Immature natural killer cell (primary cell): ENCODE data around the gene DPT. TPM values are rescaled to one million over a fixed set of nuclear protein-coding genes. Genes with fewer than 3 reads are reported as not detected.

Experiments
- DNase-seq, 3 donors: peaks; one replicate each; pipeline ENCODE4 v3.0.0; 2022; ENCODE audit warnings: mixed read lengths in 1 of 3
- H3K27ac Mint-ChIP-seq, 6 donors: one replicate each; pipeline ENCODE4 v1.8.0; 2020; ENCODE audit warnings: mixed read lengths in 6 of 6, mild to moderate bottlenecking in 5 of 6, inconsistent platforms in 4 of 6, moderate library complexity in 3 of 6
- H3K27me3 Mint-ChIP-seq, 3 donors: one replicate each; pipeline ENCODE4 v1.8.0; 2020 to 2021; ENCODE audit warnings: low read depth in 3 of 3, mild to moderate bottlenecking in 3 of 3, mixed read lengths in 3 of 3, moderate library complexity in 3 of 3, inconsistent platforms in 1 of 3
- H3K36me3 Mint-ChIP-seq, 3 donors: one replicate each; pipeline ENCODE4 v1.8.0; 2020; ENCODE audit warnings: mixed read lengths in 3 of 3, inconsistent platforms in 2 of 3, mild to moderate bottlenecking in 2 of 3
- H3K4me1 Mint-ChIP-seq, 2 donors: one replicate each; pipeline ENCODE4 v1.8.0; 2020; ENCODE audit warnings: inconsistent platforms in 2 of 2, mild to moderate bottlenecking in 2 of 2, mixed read lengths in 2 of 2, moderate library complexity in 1 of 2
- H3K4me3 Mint-ChIP-seq, 5 donors: one replicate each; pipeline ENCODE4 v1.8.0; 2020; ENCODE audit warnings: mild to moderate bottlenecking in 5 of 5, mixed read lengths in 5 of 5, inconsistent platforms in 3 of 5, moderate library complexity in 3 of 5
- H3K9me3 Mint-ChIP-seq, 6 donors: one replicate each; pipeline ENCODE4 v1.8.0; 2020; ENCODE audit warnings: mild to moderate bottlenecking in 6 of 6, mixed read lengths in 6 of 6, inconsistent platforms in 4 of 6, moderate library complexity in 3 of 6
- polyA plus RNA-seq, 3 donors: library from polyadenylated mRNA; unstranded; fragments of 300-500 nt; fragmentation: Illumina TruSeq; gene quantifications; one replicate each; pipeline ENCODE4 v1.2.3, GENCODE V29; 2021

The DPT gene
- polyA plus RNA-seq, 3 donors from 2014 or later: not detected

DNA sequence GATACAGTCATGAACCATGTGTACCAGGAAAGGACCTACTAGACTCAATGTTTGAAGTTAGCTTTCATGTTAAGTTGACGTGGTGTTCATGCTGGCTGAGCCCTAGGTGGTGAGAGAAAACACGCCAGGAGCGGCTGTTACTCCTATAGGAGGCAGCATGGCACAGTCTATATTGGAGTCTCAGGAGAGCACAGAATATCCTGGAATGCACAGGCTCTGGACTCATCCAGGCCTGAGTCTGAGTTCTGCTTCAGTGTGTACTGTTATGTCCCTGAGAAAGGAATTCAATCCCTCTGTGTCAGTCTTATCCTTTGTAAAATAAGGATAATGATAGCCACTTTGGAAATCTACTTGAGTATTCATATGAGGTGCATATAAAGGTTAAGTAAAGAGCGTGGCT is 41.2 kb downstream of the DPT start:
- Mint-ChIP-seq H3K4me1 (no peaks in the 10 kb centered on the region), H3K9me3 (peaks cover 0 to 3% (median under 1%) of the 10 kb centered on the region in 6 donors), H3K36me3 (peaks cover 0 to 4% (median 0%) of the 10 kb centered on the region in 3 donors), H3K4me3 (no peak overlapping the region), H3K27me3 (peaks cover 0 to 7% (median 4%) of the 10 kb centered on the region in 3 donors), H3K27ac (no peak overlapping the region)
- no peak for DNase-seq

DNA sequence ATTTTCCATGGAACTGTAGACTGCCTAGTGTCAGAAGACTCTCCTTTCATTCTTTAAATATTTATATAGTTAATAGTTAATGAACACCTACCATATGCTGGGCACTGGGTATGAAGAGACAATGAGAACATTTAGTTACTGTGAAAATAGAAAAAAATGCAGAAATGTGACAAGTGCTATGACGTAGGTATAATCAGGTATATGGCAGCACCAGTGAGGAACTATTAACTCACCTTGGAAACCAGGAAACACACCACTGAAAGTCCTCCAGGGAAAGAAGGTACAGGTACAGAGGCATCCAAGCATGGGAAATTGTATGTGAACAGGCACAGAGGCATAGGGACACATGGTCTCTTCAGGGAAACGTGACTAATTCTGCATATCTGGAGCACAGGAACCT is 42.3 kb downstream of the DPT start:
- DNase-seq: no peak
- Mint-ChIP-seq H3K36me3 (peaks cover 4 to 10% (median 6%) of the 10 kb centered on the region in 3 donors), H3K9me3 (peaks cover 2 to 12% (median 10%) of the 10 kb centered on the region in 6 donors), H3K4me3 (no peak overlapping the region), H3K27ac (no peak overlapping the region), H3K4me1 (no peaks in the 10 kb centered on the region), H3K27me3 (peaks cover under 1 to 7% (median 5%) of the 10 kb centered on the region in 3 donors)

DNA sequence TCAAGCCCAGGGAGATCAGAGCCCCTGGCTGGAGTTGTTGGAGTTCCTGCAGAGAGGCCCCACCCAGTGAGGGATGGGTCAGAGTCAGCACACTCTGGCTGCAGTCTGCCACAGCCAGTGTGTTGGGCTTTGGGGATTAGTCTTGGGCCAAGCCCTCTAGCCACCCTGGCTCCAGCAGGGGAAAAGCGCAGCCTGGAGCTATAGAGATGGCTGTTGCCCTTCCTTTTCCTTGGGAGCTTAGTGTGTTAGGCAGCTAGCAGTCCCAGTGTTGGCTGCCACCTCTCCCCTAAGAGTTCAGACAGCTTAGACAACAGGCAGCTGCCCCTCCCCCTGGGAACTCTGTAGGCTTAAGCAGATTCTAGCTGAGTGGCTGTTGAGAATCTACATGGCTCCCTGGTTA is 45.1 kb downstream of the DPT start:
- peaks cover 3 to 20% (median 15%) of the 10 kb centered on the region in 6 donors for H3K9me3 Mint-ChIP-seq
- H3K27ac Mint-ChIP-seq: no peak overlapping the region
- peaks cover 7 to 20% (median 15%) of the 10 kb centered on the region in 3 donors for H3K36me3 Mint-ChIP-seq
- no peak overlapping the region for H3K4me3 Mint-ChIP-seq
- DNase-seq: no peak
- H3K4me1 Mint-ChIP-seq: no peaks in the 10 kb centered on the region
- H3K27me3 Mint-ChIP-seq: peaks cover 7 to 20% (median 7%) of the 10 kb centered on the region in 3 donors

DNA sequence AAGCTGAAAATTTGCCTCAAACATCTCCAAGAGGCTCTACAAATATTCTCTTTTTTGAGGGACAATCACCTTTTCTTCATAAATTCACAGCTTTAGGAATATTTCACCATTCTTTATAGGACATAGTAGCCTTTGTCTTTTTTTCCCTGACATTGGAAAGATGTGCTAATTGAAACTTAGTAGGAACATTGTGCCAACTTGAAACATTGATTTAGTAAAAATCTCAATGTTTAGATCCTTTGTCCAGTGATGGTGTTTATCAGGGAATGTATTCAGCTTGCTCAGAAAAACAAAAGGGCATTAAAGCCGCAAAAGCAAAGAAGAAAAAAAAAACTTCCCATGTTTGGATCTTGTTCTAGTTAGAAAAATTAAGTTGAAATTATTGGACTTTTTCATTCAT is 52.1 kb downstream of the DPT start:
- Mint-ChIP-seq H3K36me3 (peaks cover 6 to 22% (median 11%) of the 10 kb centered on the region in 3 donors), H3K27ac (no peak overlapping the region), H3K4me3 (no peak overlapping the region), H3K27me3 (peaks cover 4 to 13% (median 7%) of the 10 kb centered on the region in 3 donors), H3K4me1 (no peaks in the 10 kb centered on the region), H3K9me3 (peaks cover 6 to 10% (median 8%) of the 10 kb centered on the region in 6 donors)
- DNase-seq: no peak

DNA sequence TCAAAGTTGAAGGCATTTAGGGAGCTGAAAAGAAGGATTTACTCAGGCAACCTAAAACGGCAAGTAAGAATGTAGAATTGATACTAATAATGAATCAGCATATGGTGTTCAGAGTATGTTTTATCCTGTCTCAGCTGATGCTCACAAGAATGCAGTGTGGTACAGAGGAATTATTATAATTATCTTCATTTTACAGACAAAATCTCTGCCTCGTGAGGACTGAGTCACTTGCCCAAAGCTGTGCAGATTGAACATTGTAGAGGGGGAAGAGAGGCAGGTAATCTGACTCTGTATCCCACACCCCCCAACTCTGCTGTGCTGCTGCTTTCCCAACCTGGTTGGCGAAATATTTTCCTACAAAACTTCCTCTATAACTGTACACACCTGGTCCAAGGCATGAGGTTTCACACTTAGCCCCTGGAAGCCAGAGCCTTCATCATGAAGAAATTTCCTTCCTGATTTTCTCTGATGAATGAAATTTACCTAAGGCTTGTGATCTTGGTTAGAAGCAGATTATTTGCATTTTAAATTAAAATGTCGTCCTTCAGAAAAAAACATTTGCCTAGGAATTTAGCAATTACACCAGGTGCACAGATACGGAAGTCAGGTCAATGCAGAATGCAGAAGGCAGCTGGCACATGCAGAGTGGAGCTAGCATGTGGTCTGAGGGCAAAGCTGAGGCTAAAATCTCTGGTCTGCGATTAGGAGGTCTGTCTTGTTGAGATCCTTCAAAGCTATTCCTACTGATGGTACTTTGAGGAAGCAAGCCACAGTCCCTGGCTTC is 52.8 kb downstream of the DPT start:
- peaks cover 3 to 15% (median 6%) of the 10 kb centered on the region in 3 donors for H3K36me3 Mint-ChIP-seq
- H3K4me1 Mint-ChIP-seq: no peaks in the 10 kb centered on the region
- H3K4me3 Mint-ChIP-seq: no peak overlapping the region

DNA sequence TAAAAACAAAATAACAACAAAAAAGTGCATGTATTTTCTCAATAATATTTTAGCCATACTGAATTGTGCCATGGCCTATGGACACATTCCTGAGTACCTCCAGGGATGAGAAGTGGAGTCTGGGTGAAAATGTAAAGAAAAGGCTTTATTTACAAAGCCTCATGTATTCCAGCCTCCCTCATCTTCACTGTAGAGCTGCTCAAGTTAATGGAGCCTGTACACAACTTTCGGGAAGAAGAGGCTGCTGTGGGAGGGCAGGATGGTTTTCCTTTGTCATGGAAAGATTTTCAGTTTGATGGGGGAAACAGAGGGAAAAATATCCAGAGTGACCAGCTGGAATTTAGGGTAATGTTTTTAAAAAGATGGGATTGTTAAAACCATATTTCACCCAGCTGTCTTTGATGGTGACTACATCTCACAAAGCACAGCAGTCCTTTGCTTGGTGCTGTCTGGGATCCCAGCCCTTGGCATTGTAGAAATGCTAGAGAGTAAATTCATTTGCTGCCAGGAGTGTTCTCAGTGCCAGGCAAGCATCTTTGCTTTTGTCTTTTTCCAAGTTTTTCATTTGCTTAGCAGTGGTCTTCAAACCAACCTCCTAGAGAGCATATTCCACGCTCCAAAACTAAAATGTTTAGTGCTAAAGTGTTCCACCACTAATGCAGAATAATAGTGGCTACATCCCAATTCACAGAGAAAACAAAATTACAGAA is 54.9 kb downstream of the DPT start:
- H3K27ac Mint-ChIP-seq: no peak overlapping the region
- H3K36me3 Mint-ChIP-seq: peaks cover 0 to 10% (median 4%) of the 10 kb centered on the region in 3 donors
- H3K4me1 Mint-ChIP-seq: no peaks in the 10 kb centered on the region
- H3K9me3 Mint-ChIP-seq: peaks cover 0 to 7% (median 2%) of the 10 kb centered on the region in 6 donors
- H3K4me3 Mint-ChIP-seq: no peak overlapping the region
- H3K27me3 Mint-ChIP-seq: peaks cover under 1 to 2% (median 2%) of the 10 kb centered on the region in 3 donors
- no peak for DNase-seq

More for the DNA sequence above, 52.8 kb downstream of the DPT start:
- no peak for DNase-seq
- H3K27ac Mint-ChIP-seq: no peak overlapping the region
- H3K27me3 Mint-ChIP-seq: peaks cover 4 to 13% (median 5%) of the 10 kb centered on the region in 3 donors
- peaks cover 1 to 7% (median 3%) of the 10 kb centered on the region in 6 donors for H3K9me3 Mint-ChIP-seq

DNA sequence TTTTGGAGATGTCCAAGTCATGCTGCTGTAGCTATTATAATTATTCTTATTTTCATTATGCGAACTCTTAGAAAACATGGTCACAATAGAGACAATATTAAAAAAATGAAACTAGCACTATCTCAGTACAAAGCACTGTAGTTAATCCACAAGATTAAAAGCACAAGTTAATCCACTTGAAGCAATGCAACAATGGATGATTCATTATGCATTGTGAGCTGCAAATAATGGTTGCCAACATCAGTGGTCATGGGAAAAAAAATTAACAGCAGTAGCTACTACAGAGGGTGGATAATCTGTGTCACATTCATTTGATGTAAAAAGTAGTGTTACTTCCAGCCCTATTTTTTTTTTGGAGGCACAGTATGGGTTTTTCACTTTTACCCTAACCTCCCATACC is 56.7 kb downstream of the DPT start:
- no peak for DNase-seq
- Mint-ChIP-seq H3K9me3 (peaks cover 0 to 7% (median 2%) of the 10 kb centered on the region in 6 donors), H3K27ac (no peak overlapping the region), H3K4me3 (no peak overlapping the region), H3K27me3 (peaks cover 0 to 2% (median 2%) of the 10 kb centered on the region in 3 donors), H3K36me3 (peaks cover 0 to 10% (median 4%) of the 10 kb centered on the region in 3 donors), H3K4me1 (no peaks in the 10 kb centered on the region)

DNA sequence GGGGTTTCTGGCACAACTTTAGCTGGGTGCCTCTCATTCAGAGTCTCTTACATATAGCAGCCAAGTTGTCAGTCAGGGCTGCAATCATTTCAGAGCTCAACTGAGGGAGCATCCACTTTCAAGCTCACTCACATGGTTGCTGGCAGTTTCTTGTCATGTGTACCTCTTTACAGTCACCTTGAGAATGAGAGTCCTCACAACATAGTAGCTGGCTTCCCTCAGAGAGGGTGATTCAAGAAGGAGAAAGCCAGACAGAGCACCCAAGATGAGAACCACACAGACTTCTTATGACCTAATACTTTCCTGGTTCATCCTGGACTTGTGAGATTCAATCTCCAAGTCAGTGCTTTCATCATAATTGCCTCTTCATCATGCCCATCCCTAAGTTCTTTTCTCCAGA is 57.2 kb downstream of the DPT start:
- Mint-ChIP-seq H3K36me3 (peaks cover 0 to 10% (median 4%) of the 10 kb centered on the region in 3 donors), H3K27ac (no peak overlapping the region), H3K9me3 (peaks cover 0 to 7% (median 2%) of the 10 kb centered on the region in 6 donors), H3K27me3 (peaks cover 0 to 3% (median 2%) of the 10 kb centered on the region in 3 donors), H3K4me1 (no peaks in the 10 kb centered on the region), H3K4me3 (no peak overlapping the region)
- DNase-seq: no peak

DNA sequence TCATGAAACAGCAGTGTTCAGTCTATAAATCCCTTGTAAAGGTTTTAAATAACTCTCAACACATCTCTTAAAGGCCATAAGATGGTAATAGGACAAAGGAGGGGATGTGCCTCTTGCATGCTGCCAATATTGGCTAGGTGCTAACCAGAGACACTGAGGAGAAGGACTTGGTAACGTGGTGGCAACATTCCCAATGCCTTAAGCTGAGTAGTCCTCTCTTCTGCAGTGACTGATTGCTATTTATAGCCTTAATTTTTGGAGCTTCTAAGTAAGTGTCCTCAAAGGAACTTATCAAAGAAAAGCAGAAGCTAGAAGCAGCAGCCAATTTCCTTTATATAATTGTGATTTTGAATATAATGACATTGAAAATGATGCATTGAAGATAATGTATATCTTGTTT is 63.0 kb downstream of the DPT start:
- DNase-seq: no peak
- H3K27ac Mint-ChIP-seq: no peak overlapping the region
- no peaks in the 10 kb centered on the region for H3K4me1 Mint-ChIP-seq
- H3K4me3 Mint-ChIP-seq: no peak overlapping the region
- peaks cover 0 to 4% (median 2%) of the 10 kb centered on the region in 3 donors for H3K27me3 Mint-ChIP-seq
- no peaks in the 10 kb centered on the region for H3K36me3 Mint-ChIP-seq
- H3K9me3 Mint-ChIP-seq: peaks cover 0 to 6% (median 0%) of the 10 kb centered on the region in 6 donors

DNA sequence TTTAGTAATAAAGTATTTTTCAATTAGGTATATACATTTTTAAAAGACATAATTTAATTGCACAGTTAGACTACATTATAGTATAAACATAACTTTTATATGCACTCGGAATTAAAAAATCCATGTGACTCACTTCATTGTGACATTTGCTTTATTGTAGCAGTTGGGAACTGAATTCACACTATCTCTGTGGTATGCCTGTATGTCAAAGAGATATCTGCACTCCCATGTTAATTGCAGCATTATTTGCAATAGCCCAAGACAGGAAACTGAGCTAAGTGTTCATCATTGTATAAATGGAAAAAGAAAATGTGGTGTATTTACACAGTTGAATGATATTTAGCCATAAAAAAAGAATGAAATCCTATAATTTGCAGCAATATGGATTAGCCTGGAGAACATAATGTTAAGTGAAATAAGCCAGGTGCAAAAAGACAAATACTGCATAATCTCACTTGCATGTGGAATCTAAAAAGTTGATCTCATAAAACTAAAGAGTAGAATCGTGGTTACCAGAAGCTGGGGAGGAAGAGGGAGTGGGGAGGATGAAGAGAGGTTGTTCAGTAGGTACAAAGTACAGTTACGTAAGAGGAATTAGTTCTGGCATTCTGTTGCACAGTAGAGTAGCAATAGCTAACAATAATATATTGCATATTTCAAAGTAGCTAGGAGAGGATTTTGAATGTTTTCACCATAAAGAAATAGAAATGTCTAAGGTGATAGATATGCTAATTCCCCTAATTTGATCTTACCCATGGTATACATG is 64.8 kb downstream of the DPT start:
- Mint-ChIP-seq H3K4me3 (no peak overlapping the region), H3K4me1 (no peaks in the 10 kb centered on the region), H3K9me3 (peaks cover 0 to 6% (median 0%) of the 10 kb centered on the region in 6 donors), H3K36me3 (no peaks in the 10 kb centered on the region), H3K27ac (no peak overlapping the region), H3K27me3 (peaks cover 1 to 3% (median 2%) of the 10 kb centered on the region in 3 donors)
- DNase-seq: no peak

DNA sequence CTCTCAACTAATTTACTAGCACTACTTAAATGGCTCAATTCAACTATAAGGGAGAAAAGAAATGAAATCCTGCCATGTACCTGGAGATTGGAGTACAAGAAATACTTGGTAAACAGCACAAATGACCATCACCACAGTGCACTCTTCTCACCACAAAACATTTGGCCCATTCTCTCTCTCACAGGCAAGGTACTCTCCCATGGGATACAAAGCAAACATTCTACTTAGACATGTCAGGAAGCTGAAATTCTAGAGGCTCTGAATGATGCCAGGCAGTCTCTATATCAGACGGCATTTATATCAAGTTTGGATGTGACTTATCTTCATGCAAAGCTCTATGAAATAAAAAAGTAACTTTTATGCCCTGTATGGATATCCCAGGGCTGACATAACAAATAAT is 72.5 kb downstream of the DPT start:
- Mint-ChIP-seq H3K36me3 (no peaks in the 10 kb centered on the region), H3K27me3 (peaks cover 0 to 3% (median 0%) of the 10 kb centered on the region in 3 donors), H3K4me1 (no peaks in the 10 kb centered on the region), H3K9me3 (peaks cover 0 to 5% (median 0%) of the 10 kb centered on the region in 6 donors), H3K27ac (no peak overlapping the region), H3K4me3 (no peak overlapping the region)
- DNase-seq: no peak

DNA sequence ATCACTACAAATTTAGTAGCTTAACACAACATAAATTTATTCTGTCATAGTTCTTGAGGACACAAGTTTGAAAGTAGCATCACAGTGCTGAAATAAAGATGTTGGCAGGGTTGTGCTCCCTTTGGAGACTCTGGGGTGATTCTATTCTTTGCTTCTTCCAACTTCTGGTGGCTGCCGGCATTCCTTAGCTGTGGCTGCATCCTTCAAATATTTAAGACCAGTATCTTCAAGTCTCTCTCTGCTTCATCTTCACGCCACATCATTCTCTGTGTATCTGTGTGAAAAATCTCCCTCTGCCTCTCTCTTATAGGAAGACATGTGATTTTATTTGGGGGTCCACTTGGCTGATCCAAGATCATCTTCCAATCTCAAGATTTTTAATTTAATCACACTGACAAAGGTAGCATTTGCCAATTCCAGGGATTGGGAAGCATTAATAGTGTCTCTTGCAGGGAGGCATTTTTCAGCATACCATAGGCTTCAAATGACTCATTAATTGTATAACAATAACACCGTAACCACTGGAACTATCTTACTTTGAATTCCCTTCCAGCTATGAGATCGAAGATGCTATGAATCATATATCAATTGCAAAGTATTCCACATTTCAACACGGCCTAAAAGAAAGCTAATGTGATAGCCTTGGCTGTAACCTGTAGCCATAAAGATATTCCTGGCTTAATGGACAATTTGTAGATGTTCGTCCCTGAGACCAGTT is 74.6 kb downstream of the DPT start:
- no peak for DNase-seq
- Mint-ChIP-seq H3K9me3 (peaks cover 0 to 5% (median 0%) of the 10 kb centered on the region in 6 donors), H3K4me3 (no peak overlapping the region), H3K36me3 (no peaks in the 10 kb centered on the region), H3K27ac (no peak overlapping the region), H3K4me1 (no peaks in the 10 kb centered on the region), H3K27me3 (peaks cover 0 to 4% (median 2%) of the 10 kb centered on the region in 3 donors)

DNA sequence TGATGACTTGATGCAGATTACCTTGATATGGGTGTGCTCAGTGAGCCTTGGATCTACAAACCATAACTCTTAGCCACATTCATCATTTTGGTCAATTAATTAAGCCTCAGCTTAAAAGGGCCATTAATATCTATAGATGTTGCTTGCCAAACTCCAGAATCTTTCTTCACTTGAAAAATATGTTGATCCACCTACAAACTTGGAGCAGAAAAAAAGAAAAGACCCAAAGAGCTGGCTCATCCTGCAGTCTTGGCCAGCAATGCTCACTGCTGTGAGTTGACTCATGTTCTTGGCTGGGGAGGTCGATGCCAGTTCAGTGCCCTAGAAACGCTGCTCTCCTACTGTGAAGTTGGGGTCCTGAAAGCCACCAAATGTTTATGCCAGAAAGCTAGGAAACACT is 75.4 kb downstream of the DPT start:
- Mint-ChIP-seq H3K4me3 (no peak overlapping the region), H3K27ac (no peak overlapping the region), H3K27me3 (peaks cover 0 to 3% (median 2%) of the 10 kb centered on the region in 3 donors), H3K4me1 (no peaks in the 10 kb centered on the region), H3K9me3 (peaks cover 0 to 5% (median 0%) of the 10 kb centered on the region in 6 donors), H3K36me3 (no peaks in the 10 kb centered on the region)
- no peak for DNase-seq
